ENCODE measurements around the gene MAN2C1.
"Not testable (repeated sequence)": the region's sequence is repeated elsewhere in the genome, so short reads cannot be mapped to it uniquely, and the experiment has no call there.

MAN2C1 gene

GRCh38 chr15:75360856-75361255 lies 7.6 kb downstream of the MAN2C1 start:
- no peak for DNase-seq

- no peak for DNase-seq
These were observed 8.0 kb downstream of the MAN2C1 start for GRCh38 chr15:75360391-75360790.

GRCh38 chr15:75359537-75360250 lies 8.7 kb downstream of the MAN2C1 start:
- DNase-seq = no peak

- DNase-seq = no peak
These were observed 9.5 kb downstream of the MAN2C1 start for GRCh38 chr15:75358771-75359536.

- DNase-seq = no peak
These were observed 10.3 kb downstream of the MAN2C1 start for GRCh38 chr15:75357976-75358673.

- no peak for DNase-seq
These were observed 11.9 kb downstream of the MAN2C1 start for GRCh38 chr15:75356517-75356916.

- DNase-seq = no peak
These were observed 12.4 kb downstream of the MAN2C1 start for GRCh38 chr15:75356006-75356405.

GRCh38 chr15:75355369-75355768 lies 13.0 kb downstream of the MAN2C1 start:
- no peak for DNase-seq

GRCh38 chr15:75354454-75354853 lies 14.0 kb downstream of the MAN2C1 start:
- DNase-seq = no peak

- DNase-seq = no peak
These were observed 14.8 kb downstream of the MAN2C1 start for GRCh38 chr15:75353604-75354003.

GRCh38 chr15:75352186-75353080 lies 16.0 kb downstream of the MAN2C1 start:
- DNase-seq = no peak

GRCh38 chr15:75350601-75351361 lies 17.6 kb downstream of the MAN2C1 start:
- DNase-seq = no peak

- no peak for DNase-seq
These were observed 18.4 kb downstream of the MAN2C1 start for GRCh38 chr15:75349851-75350588.

GRCh38 chr15:75349351-75349669 lies 19.1 kb downstream of the MAN2C1 start:
- DNase-seq = not testable (repeated sequence)

- DNase-seq = no peak
These were observed 19.7 kb downstream of the MAN2C1 start for GRCh38 chr15:75348562-75349350.

GRCh38 chr15:75348034-75348561 lies 20.3 kb downstream of the MAN2C1 start:
- no peak for DNase-seq

GRCh38 chr15:75347222-75348033 lies 21.0 kb downstream of the MAN2C1 start:
- DNase-seq = no peak

- DNase-seq = no peak
These were observed 21.6 kb downstream of the MAN2C1 start, which contains the start of gene NEIL1 for GRCh38 chr15:75346796-75347221. TSS of gene NEIL1 (plus strand) at chr15:75347039. CDS start at chr15:75348906, 1,867 bp downstream.

- DNase-seq = not testable (repeated sequence)
These were observed 24.5 kb downstream of the MAN2C1 start for GRCh38 chr15:75343953-75344352.

All from amniotic stem cell (primary cell).